ENCODE results near the gene LPCAT4.

- TF ChIP-seq, protein P1, sequence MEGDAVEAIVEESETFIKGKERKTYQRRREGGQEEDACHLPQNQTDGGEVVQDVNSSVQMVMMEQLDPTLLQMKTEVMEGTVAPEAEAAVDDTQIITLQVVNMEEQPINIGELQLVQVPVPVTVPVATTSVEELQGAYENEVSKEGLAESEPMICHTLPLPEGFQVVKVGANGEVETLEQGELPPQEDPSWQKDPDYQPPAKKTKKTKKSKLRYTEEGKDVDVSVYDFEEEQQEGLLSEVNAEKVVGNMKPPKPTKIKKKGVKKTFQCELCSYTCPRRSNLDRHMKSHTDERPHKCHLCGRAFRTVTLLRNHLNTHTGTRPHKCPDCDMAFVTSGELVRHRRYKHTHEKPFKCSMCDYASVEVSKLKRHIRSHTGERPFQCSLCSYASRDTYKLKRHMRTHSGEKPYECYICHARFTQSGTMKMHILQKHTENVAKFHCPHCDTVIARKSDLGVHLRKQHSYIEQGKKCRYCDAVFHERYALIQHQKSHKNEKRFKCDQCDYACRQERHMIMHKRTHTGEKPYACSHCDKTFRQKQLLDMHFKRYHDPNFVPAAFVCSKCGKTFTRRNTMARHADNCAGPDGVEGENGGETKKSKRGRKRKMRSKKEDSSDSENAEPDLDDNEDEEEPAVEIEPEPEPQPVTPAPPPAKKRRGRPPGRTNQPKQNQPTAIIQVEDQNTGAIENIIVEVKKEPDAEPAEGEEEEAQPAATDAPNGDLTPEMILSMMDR (IDR thresholded peaks at IDR 0.05; ENCODE audit: extremely low read depth in 1 of 2, insufficient read depth in 1 of 2, low read depth in 1 of 2, low read length in 2 of 2) = no peak
- TF ChIP-seq POLR2A (IDR thresholded peaks at IDR 0.05; ENCODE audit: low read depth, low read length) (no peak), MYC (IDR thresholded peaks at IDR 0.05; ENCODE audit: low read depth, low read length) (no peak), EZH2 (IDR thresholded peaks at IDR 0.05; ENCODE audit: borderline replicate concordance, low read depth, low read length, severe bottlenecking) (no peak)
- TF ChIP-seq, protein P2, sequence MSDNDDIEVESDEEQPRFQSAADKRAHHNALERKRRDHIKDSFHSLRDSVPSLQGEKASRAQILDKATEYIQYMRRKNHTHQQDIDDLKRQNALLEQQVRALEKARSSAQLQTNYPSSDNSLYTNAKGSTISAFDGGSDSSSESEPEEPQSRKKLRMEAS (IDR thresholded peaks at IDR 0.05; ENCODE audit: insufficient read depth, insufficient read length) = no peak
Observed at GRCh38 chr15:34347951-34348638, 18.9 kb downstream of the LPCAT4 start.

All from endothelial cell of umbilical vein (primary cell).